ENCODE results near the gene ATP2C2.
"Not testable (repeated sequence)": the region's sequence is repeated elsewhere in the genome, so short reads cannot be mapped to it uniquely, and the experiment has no call there.

The ATP2C2 gene

DNA sequence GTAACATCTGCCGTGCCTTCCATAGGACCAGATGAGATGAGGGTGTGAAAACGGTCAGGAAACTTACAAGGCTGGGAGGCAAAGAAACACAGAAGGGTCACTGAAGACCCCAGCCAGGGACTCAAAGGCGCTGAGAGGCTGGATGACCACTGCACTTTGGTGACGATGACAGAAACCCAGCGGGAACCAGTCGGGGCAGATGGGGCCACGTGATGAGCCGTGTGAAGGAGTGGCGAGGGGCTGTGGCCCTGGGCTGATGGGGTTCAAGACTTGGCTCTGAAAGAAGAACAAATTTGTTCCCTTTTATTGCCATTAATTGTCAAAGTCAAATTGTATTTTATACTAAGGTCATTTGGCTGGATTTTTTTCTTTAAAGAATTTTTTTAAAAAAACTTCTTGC is 28.6 kb upstream of the ATP2C2 start:
- DNase-seq (ENCODE audit: low spot score): no peak

DNA sequence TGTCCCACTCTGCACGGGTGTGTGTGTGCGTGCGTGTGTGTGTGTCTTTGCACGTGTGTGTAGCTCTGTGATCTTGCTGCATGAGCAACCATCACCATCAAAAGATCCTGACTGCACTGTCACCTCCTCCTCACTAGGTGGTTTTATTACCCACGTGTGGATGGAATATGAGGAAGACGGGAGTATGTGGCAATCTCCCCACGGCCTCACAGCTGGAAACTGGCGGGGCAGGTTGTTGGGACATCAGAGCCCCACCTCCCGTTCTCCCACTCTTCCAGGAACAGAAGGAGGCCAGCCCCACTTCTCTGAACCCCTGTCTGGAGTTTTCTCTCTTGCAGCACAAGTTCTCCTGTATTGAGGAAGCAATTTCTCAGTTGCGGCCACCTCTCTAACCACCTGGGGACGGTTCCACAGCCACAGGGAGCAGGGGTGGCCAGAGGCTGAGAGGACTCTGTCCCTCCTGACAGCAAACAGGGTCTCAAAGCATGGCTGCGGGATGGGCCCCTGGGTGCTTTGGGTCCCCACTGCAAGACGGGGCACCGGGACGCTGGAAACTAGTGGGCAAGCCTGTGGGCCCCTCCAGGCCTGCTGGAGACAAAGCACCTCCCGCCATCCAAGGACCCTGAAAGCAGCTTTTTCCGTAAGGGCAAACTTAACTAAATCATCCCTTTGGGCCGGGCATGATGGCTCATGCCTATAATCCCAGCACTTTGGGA is 27.9 kb upstream of the ATP2C2 start:
- no peak for DNase-seq (ENCODE audit: low spot score)

GRCh38 chr16:84341528-84342295 is 26.6 kb upstream of the ATP2C2 start:
- no peak for DNase-seq (ENCODE audit: low spot score)

DNA sequence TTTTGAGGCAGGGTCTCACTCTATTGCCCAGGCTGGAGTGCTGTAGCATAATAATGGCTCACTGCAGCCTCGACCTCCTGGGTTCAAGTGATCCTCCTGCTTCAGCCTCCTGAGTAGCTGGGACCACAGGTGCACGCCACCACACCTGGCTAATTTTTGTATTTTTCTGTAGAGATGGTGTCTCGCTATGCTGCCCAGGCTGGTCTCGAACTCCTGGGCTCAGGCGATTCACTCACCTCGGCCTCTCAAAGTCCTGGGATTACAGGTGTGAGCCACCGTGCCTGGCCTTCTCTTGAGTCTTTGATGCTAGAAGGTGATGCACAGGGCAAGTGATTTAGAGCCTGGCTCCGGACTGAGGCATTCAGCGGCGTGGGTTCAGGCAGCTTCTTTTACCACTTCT is 24.5 kb upstream of the ATP2C2 start:
- DNase-seq (ENCODE audit: low spot score): not testable (repeated sequence)

- DNase-seq (ENCODE audit: low spot score): no peak
These were observed 23.6 kb upstream of the ATP2C2 start for GRCh38 chr16:84344781-84345180.

- no peak for DNase-seq (ENCODE audit: low spot score)
These were observed 21.2 kb upstream of the ATP2C2 start for GRCh38 chr16:84347161-84347560.

GRCh38 chr16:84348386-84348888 is 19.9 kb upstream of the ATP2C2 start:
- no peak for DNase-seq (ENCODE audit: low spot score)

- DNase-seq (ENCODE audit: low spot score): no peak
These were observed 18.3 kb upstream of the ATP2C2 start for GRCh38 chr16:84349862-84350684.

- DNase-seq (ENCODE audit: low spot score): no peak
These were observed 17.5 kb upstream of the ATP2C2 start for GRCh38 chr16:84350685-84351400.

- DNase-seq (ENCODE audit: low spot score): no peak
These were observed 16.7 kb upstream of the ATP2C2 start for GRCh38 chr16:84351630-84352029.

DNA sequence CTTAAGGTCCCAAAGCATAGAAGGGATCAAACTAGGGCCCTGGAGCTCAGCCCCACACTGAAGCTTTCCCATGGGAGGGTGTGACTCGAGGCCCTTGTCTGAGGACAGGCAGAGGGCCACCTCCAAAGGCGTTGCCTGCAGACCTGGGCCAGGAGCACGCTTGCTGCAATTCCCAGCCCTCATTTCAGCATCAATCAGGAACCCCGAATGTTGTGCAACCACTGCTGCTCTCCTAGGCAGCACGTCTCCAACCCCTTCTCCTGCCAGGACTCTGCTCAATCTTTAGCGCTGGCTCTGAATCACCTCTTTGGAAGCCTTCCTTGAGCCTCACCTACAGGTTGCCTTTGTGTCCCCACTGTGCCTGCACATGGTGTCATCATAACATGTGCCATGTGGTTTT is 14.0 kb upstream of the ATP2C2 start:
- DNase-seq (ENCODE audit: low spot score): no peak

GRCh38 chr16:84355149-84355548 is 13.2 kb upstream of the ATP2C2 start:
- DNase-seq (ENCODE audit: low spot score): no peak

GRCh38 chr16:84356176-84356575 is 12.2 kb upstream of the ATP2C2 start:
- no peak for DNase-seq (ENCODE audit: low spot score)

GRCh38 chr16:84356591-84357116 is 11.7 kb upstream of the ATP2C2 start:
- no peak for DNase-seq (ENCODE audit: low spot score)

- DNase-seq (ENCODE audit: low spot score): no peak
These were observed 11.1 kb upstream of the ATP2C2 start for GRCh38 chr16:84357191-84357651.

- no peak for DNase-seq (ENCODE audit: low spot score)
These were observed 9.6 kb upstream of the ATP2C2 start for GRCh38 chr16:84358601-84359295.

DNA sequence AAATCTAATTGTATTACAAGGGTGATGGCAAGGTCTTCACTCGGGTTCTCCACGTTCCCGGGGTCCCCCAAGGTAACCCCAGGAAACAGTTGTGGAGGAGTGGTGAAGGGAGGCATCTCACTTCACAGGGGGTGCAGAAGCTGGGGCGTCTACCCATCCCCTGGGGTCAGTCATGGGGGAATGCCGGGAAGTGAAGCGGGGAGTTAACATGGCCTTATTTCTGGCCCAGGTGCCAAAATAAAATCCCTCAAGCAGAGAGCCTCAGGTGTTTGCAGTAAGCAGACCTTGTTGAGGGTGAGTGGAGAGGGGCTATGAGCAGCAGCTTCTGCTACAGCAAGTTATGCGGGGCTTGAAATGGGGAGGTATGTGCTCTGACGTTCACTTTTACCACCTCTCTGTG is 9.0 kb upstream of the ATP2C2 start:
- no peak for DNase-seq (ENCODE audit: low spot score)

DNA sequence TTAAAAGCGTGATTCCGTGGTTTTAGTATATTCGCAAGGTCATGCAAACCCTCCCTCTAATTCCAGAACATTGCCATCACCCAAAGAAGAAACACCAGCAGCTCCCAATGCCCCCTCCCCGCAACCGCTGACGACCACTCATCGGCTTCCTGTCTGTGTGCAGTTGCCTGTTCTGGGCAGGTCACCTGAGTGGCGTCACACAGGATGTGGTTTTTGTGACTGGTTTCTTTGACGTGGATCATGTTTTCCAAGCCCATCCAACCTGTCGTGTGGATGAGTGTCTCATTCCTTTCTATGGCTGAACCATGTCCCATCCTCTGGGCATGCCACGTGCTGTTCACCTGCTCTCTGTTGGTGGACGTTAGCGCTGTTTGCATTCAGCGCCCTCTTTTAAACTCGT is 8.2 kb upstream of the ATP2C2 start:
- no peak for DNase-seq (ENCODE audit: low spot score)

DNA sequence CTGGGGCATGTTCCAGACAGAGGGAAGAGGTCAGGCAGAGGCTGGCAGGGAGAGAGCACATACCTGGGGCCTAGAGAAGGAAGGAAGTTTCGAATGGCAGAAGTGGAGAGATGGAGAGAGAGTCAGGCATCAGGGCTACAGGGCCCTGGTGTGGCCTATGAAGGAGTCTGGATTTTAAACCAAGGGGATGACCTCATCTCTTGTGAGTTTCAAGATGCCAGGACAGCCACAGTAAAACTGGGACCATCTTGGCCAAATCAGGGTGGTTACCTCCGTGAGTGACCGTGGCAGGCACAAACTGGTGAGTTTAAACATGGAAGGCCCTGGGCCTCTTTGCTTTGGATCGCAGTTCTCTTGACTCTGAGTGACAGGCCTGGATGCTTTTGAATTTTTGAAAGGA is 7.6 kb upstream of the ATP2C2 start:
- DNase-seq (ENCODE audit: low spot score): no peak

- no peak for DNase-seq (ENCODE audit: low spot score)
These were observed 6.8 kb upstream of the ATP2C2 start for GRCh38 chr16:84361546-84361945.

DNA sequence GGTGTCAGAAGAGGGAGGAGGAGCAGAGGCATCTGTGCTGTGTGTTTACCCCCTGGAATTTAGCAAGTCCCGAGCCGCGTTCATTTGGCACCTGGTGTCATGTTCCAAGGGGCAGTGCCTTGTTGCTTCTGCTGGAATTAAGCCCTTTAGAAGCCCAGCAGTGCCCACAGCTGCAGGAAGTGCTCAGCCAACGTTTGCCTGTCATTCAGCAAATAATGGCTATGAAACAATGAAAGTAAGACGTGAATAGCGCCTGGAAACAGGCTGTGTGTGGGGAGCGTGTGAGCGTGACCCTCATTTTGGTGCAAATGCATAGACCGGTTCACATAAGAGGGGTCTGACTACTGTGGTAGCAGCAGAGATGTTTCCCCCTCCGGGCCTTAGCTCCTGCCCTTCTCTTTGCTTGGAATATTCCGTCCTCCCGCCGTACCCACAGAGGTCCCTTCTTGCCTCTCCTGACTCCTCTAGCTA is 5.8 kb upstream of the ATP2C2 start:
- DNase-seq (ENCODE audit: low spot score): no peak

Measured in GM03348 (cell line).